ENCODE results near the gene MUSK.

- TF ChIP-seq CTCF (IDR thresholded peaks at IDR 0.05), result no peak
- no peak for TF ChIP-seq POLR2A (IDR thresholded peaks at IDR 0.05)
Observed at GRCh38 chr9:110777876-110778215, 109.3 kb downstream of the MUSK start.
